Measurements from ENCODE around the gene HIBADH.
"Not testable (repeated sequence)": the region's sequence is repeated elsewhere in the genome, so short reads cannot be mapped to it uniquely, and the experiment has no call there.

The HIBADH gene

DNA sequence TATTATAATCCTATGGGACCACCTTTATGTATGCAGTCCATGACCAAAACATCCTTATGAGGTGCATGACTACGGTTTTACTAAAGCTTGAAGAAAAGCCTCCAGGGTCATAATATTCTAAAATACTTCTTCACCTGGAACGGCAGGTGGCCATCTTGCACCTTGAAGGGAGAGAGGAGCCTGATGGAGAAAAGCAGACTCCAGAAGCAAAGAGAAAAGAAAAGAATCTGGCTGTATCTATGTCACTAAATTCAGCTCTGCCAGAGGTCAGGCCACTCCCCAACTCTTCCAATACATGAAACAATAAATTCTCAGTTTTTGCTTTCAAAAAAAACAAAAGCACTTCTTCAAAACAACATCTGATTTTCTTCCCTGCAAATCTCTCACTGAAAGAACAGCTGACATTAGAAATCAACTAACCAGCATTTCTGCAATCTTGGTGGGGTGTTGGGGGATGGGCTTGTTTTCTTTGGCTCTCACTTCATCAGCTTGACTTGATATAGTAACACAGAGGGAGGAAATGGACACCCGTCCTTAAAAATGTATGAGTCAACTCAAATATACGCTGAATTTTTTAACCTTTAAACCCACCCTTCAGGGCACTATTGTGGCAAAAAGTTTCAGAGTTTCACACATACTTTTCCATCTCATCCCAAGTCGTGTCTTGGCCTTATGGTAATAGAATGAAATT, 21.7 kb downstream of the HIBADH start:
- Mint-ChIP-seq H3K9me3 (no peaks in the 10 kb centered on the region), H3K4me1 (peaks cover 19% of the 10 kb centered on the region), H3K27me3 (ENCODE audit: low read depth) (no peaks in the 10 kb centered on the region), H3K27ac (peak overlapping the region; percentile 51 to 83 (median 51)), H3K4me3 (peak overlapping the region in 1 of 3 experiments; percentile 4), H3K36me3 (ENCODE audit: low read depth) (peaks cover 51% of the 10 kb centered on the region)
- TF ChIP-seq, protein P1, sequence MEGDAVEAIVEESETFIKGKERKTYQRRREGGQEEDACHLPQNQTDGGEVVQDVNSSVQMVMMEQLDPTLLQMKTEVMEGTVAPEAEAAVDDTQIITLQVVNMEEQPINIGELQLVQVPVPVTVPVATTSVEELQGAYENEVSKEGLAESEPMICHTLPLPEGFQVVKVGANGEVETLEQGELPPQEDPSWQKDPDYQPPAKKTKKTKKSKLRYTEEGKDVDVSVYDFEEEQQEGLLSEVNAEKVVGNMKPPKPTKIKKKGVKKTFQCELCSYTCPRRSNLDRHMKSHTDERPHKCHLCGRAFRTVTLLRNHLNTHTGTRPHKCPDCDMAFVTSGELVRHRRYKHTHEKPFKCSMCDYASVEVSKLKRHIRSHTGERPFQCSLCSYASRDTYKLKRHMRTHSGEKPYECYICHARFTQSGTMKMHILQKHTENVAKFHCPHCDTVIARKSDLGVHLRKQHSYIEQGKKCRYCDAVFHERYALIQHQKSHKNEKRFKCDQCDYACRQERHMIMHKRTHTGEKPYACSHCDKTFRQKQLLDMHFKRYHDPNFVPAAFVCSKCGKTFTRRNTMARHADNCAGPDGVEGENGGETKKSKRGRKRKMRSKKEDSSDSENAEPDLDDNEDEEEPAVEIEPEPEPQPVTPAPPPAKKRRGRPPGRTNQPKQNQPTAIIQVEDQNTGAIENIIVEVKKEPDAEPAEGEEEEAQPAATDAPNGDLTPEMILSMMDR (IDR thresholded peaks at IDR 0.05; ENCODE audit: unreplicated experiment in 3 of 3): no peak

DNA sequence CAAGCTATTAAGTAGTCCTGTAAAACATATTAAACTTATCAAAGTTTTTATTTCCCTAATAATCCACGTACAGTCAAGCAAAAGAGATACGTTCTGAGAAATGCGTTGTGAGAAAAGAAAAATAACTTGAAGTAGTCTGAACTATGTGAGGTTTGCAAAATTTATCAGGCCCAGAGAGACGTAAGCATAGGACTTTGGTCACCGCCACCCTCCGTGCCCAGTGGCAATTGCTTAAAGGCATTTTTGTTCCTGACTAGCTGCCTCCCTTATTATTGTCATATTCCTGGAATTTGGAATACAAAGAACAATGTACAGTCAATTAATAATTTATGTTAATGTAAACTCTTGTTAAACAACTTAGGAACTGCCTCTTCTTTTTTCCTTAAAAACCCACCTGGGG, 22.8 kb downstream of the HIBADH start:
- no peak overlapping the region for H3K27ac Mint-ChIP-seq
- peaks cover 47% of the 10 kb centered on the region for H3K36me3 Mint-ChIP-seq (ENCODE audit: low read depth)
- H3K9me3 Mint-ChIP-seq: no peaks in the 10 kb centered on the region
- TF ChIP-seq, protein P1 (IDR thresholded peaks at IDR 0.05; ENCODE audit: unreplicated experiment in 3 of 3): no peak
- H3K4me1 Mint-ChIP-seq: peaks cover 19% of the 10 kb centered on the region
- H3K27me3 Mint-ChIP-seq (ENCODE audit: low read depth): no peaks in the 10 kb centered on the region
- H3K4me3 Mint-ChIP-seq: no peak overlapping the region

DNA sequence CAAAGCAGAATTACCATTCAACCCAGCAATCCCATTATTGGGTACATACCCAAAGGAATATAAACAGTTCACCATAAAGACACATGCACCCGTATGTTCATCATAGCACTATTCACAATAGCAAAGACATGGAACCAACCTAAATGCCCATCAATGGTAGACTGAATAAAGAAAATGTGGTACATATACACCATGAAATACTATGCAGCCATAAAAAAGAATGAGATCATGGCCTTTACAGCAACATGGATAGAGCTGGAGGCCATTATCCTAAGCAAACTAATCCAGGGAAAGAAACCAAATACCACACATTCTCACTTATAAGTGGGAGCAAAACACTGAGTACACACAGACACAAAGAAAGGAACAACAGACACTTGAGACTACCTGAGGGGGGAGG, 23.6 kb downstream of the HIBADH start:
- H3K9me3 Mint-ChIP-seq; H3K27ac Mint-ChIP-seq; H3K27me3 Mint-ChIP-seq (ENCODE audit: low read depth); H3K4me3 Mint-ChIP-seq: not testable (repeated sequence)
- Mint-ChIP-seq H3K36me3 (ENCODE audit: low read depth) (peaks cover 48% of the 10 kb centered on the region), H3K4me1 (peaks cover 19% of the 10 kb centered on the region)

DNA sequence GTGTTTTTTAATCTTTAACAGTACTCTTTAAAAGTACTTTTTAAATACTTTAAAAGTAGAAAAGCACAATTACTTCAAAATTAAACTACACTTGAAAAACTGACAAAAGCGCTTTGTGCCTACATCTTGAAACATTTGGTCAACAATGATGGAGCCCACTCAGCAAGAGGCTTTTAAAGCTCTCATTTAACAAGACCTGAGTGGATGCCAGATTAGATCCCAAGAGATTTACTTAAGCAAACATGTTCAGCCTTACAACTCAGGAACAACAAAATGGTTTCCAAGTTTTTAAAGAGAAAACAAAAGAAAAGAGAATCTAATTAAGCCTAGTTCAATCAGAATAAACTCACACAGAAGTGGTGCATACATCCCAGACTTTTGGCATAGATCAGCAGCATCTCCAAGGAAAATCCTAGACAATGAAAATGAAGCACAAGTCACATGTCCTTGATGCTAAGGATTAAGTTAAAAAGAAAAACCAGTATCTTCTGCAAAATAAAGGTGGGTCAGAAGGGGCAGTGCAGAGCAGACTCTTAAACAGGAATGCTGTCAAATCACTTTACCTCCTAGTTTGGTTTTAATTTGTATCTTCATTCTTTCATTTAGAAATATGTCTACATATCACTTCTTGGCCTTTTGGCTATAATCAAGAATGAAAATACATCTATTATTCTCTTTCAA, 26.2 kb downstream of the HIBADH start:
- peaks cover 14% of the 10 kb centered on the region for H3K4me1 Mint-ChIP-seq
- peaks cover 46% of the 10 kb centered on the region for H3K36me3 Mint-ChIP-seq (ENCODE audit: low read depth)
- H3K4me3 Mint-ChIP-seq: no peak overlapping the region
- H3K9me3 Mint-ChIP-seq: no peaks in the 10 kb centered on the region
- peak overlapping the region; percentile 15 to 51 (median 25) for H3K27ac Mint-ChIP-seq
- H3K27me3 Mint-ChIP-seq (ENCODE audit: low read depth): no peaks in the 10 kb centered on the region
- TF ChIP-seq, protein P1 (IDR thresholded peaks at IDR 0.05; ENCODE audit: unreplicated experiment in 3 of 3): no peak

DNA sequence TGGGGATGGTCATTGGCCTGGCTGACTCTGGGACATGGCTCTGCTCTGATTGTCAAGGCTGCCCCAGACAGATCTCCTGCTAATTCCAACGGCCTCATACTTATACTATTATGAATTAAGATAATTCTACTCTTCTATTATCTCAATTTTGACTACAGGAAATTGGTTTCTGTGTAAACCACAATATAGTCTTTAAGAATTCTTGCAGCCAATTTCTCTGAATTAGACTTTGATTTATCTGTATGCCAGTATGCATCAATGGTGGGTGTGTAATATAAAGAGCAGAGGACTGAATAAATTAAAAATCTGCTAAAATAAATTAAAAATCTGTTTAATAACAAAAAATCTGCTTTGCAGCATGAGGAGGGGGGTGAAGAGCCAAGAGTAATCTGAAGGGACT, 27.0 kb downstream of the HIBADH start:
- Mint-ChIP-seq H3K27me3 (ENCODE audit: low read depth) (no peaks in the 10 kb centered on the region), H3K27ac (no peak overlapping the region), H3K4me3 (no peak overlapping the region), H3K9me3 (no peaks in the 10 kb centered on the region), H3K36me3 (ENCODE audit: low read depth) (peaks cover 48% of the 10 kb centered on the region), H3K4me1 (peaks cover 7% of the 10 kb centered on the region)
- TF ChIP-seq, protein P1 (IDR thresholded peaks at IDR 0.05; ENCODE audit: unreplicated experiment in 3 of 3): no peak

DNA sequence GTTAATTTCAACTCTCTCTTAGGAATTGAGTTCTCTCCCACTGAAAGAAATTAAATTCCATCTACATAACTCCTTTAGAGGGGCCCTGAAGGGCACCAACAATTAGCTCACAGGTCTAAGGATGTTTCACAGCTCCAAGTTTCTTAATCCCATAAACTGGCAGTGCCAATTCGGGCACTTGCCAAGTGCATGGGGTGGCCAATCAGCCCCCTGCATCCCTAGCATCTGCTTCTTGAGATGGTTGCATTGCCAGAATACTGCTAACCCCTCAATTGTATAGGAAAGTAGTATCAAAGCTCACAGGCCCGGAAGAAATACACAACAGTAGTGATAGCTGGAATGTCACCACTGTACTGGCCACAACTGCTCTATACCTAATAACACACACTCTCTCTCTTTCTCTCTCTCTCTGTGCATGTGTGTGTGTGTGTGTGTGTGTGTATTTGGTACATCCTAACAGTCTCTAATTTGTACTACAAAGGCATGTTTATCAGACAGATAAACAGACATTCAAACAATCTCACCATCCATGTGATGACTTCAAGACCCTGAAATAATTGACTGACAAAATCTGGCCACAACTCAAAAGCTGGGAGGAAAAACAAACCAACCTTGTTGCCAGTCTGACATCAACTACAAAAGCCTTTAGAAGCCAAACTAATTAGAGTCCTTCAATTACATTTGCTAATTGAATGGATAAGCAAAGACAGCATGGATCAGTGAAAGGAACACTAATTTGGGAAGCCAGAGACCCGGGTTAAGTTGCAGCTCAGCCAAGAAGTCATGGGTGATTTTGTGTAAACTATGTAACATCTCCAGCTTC, 27.8 kb downstream of the HIBADH start:
- no peak overlapping the region for H3K27ac Mint-ChIP-seq
- peaks cover 50% of the 10 kb centered on the region for H3K36me3 Mint-ChIP-seq (ENCODE audit: low read depth)
- TF ChIP-seq, protein P1 (IDR thresholded peaks at IDR 0.05; ENCODE audit: unreplicated experiment in 3 of 3): no peak
- H3K4me1 Mint-ChIP-seq: peaks cover 7% of the 10 kb centered on the region
- H3K9me3 Mint-ChIP-seq: no peaks in the 10 kb centered on the region
- no peaks in the 10 kb centered on the region for H3K27me3 Mint-ChIP-seq (ENCODE audit: low read depth)
- H3K4me3 Mint-ChIP-seq: no peak overlapping the region
